ENCODE results near the gene TRAF3. TPM values are rescaled to one million over a fixed set of nuclear protein-coding genes. Genes with fewer than 3 reads are reported as not detected.

Gene TRAF3
- total and polyA plus RNA-seq, 12 donors, result 2.3 to 15.6 (median 10.2) TPM

- H3K27me3 ChIP-seq, result peaks cover 0 to 13% (median 0%) of the 10 kb centered on the region in 7 donors
- ATAC-seq, result peak in 6 of 8 donors; percentile 42 to 74 (median 60)
- H3K36me3 ChIP-seq, result no peaks in the 10 kb centered on the region
- no peaks in the 10 kb centered on the region for H3K9me3 ChIP-seq
- peaks cover 0 to 11% (median 0%) of the 10 kb centered on the region in 9 donors for H3K4me1 ChIP-seq
- no peak overlapping the region for H3K4me3 ChIP-seq
- WGBS, 2 donors, result 86 to 91% methylated on average over 19 of the region's 19 CpGs
- peak overlapping the region in 1 of 10 donors; percentile 56 for H3K27ac ChIP-seq
- intact Hi-C loops (cut with DNase I), result no loop called here
- no peak for DNase-seq
- no peak for TF ChIP-seq CTCF (IDR thresholded peaks at IDR 0.05)
Measured at GRCh38 chr14:102768223-102769048, 8.8 kb upstream of the TRAF3 start.

GRCh38 chr14:102769049-102769327 is 8.3 kb upstream of the TRAF3 start:
- intact Hi-C loops (cut with DNase I), result no loop called here
- no peaks in the 10 kb centered on the region for H3K9me3 ChIP-seq

GRCh38 chr14:102770147-102771123 is 6.8 kb upstream of the TRAF3 start:
- intact Hi-C loops (cut with DNase I), result loop anchor here in 4 of 10 donors (10.0 kb wide), 1 partner anchor 144 kb away; no protein-coding TSS in a partner anchor
- WGBS, 2 donors, result 67 to 70% methylated on average over 32 of the region's 32 CpGs
- peaks cover 0 to 20% (median 0%) of the 10 kb centered on the region in 9 donors for H3K4me1 ChIP-seq
- TF ChIP-seq CTCF (IDR thresholded peaks at IDR 0.05), result no peak
- no peaks in the 10 kb centered on the region for H3K9me3 ChIP-seq
- DNase-seq (no peak), ATAC-seq (no peak)
- no peaks in the 10 kb centered on the region for H3K36me3 ChIP-seq
- H3K4me3 ChIP-seq, result no peak overlapping the region
- H3K27me3 ChIP-seq, result peaks cover 0 to 13% (median 0%) of the 10 kb centered on the region in 7 donors
- H3K27ac ChIP-seq, result no peak overlapping the region

More at GRCh38 chr14:102769049-102769327, 8.3 kb upstream of the TRAF3 start:
- ATAC-seq (no peak), DNase-seq (no peak)
- peaks cover 0 to 11% (median 0%) of the 10 kb centered on the region in 9 donors for H3K4me1 ChIP-seq
- H3K36me3 ChIP-seq, result no peaks in the 10 kb centered on the region
- H3K27ac ChIP-seq, result peak overlapping the region in 1 of 10 donors; percentile 56
- H3K27me3 ChIP-seq, result peaks cover 0 to 13% (median 0%) of the 10 kb centered on the region in 7 donors
- no peak for TF ChIP-seq CTCF (IDR thresholded peaks at IDR 0.05)
- no peak overlapping the region for H3K4me3 ChIP-seq
- 85 to 94% methylated on average over 4 of the region's 4 CpGs for WGBS, 2 donors

GRCh38 chr14:102771144-102771543 is 6.1 kb upstream of the TRAF3 start:
- Histone ChIP-seq H3K4me3 (no peak overlapping the region), H3K27ac (no peak overlapping the region), H3K9me3 (no peaks in the 10 kb centered on the region), H3K27me3 (peaks cover 0 to 13% (median 0%) of the 10 kb centered on the region in 7 donors), H3K36me3 (no peaks in the 10 kb centered on the region), H3K4me1 (peaks cover 0 to 28% (median 0%) of the 10 kb centered on the region in 9 donors)
- ATAC-seq (no peak), DNase-seq (no peak)
- WGBS, 2 donors, result 94 to 97% methylated on average over 9 of the region's 9 CpGs
- no peak for TF ChIP-seq CTCF (IDR thresholded peaks at IDR 0.05)
- intact Hi-C loops (cut with DNase I), result loop anchor here in 4 of 10 donors (10.0 kb wide), 1 partner anchor 144 kb away; no protein-coding TSS in a partner anchor
